Endothelial cell of umbilical vein (primary cell): ENCODE results near the gene VTA1. TPM values are rescaled to one million over a fixed set of nuclear protein-coding genes. Genes with fewer than 3 reads are reported as not detected.

Experiments used
- BruUV-seq: library from RNA; stranded (reverse); fragments of 400-500 nt; replicated peaks from 2 replicates; lab custom pipeline; 2021; lab: Mats Ljungman, UMichigan
- CTCF ChIA-PET: fragments of 300-600, 350-600 bp; sonication (Branson Sonifier 250); formaldehyde crosslinking; loops from one replicate; lab custom pipeline; 2021; ENCODE audit warnings: antibody characterized with exemption, inconsistent platforms; lab: Charles Lee
- POLR2A ChIA-PET: fragments of 300-600, 350-600 bp; sonication (Branson Sonifier 250); formaldehyde crosslinking; loops from one replicate; lab custom pipeline; 2021; ENCODE audit warnings: antibody characterized with exemption, inconsistent platforms; lab: Charles Lee
- DNase-seq: peaks from one replicate; pipeline ENCODE4 v3.0.0-alpha.2; 2011; ENCODE audit warnings: low read depth, low spot score
- FAIRE-seq: peaks from 2 replicates; lab custom pipeline; 2011; peaks lifted over from hg19 to GRCh38; lab: Jason Lieb, UNC
- H2AFZ ChIP-seq: 2 replicates; pipeline ENCODE4 v1.6.0; 2012; ENCODE audit warnings: low read depth, low read length, control low read depth, inconsistent platforms
- H3K27ac ChIP-seq: 2 replicates; pipeline ENCODE4 v1.5.1; 2011; ENCODE audit warnings: low read depth, mild to moderate bottlenecking, control low read depth, low read length, moderate library complexity; ENCODE audit not compliant: insufficient read depth
- H3K27me3 ChIP-seq, 2 experiments: 2 replicates each; pipeline versions ENCODE4 v1.6.0 to v1.6.1; 2011; ENCODE audit warnings: low read length in 2 of 2, mixed read lengths in 1 of 2; ENCODE audit not compliant: control insufficient read depth in 2 of 2, insufficient read depth in 2 of 2
- H3K36me3 ChIP-seq, 2 experiments: 2 replicates in 1 of 2; 3 replicates in 1 of 2; pipeline ENCODE4 v1.5.1; 2011; ENCODE audit warnings: low read length in 2 of 2, mild to moderate bottlenecking in 1 of 2, moderate library complexity in 1 of 2; ENCODE audit not compliant: control insufficient read depth in 2 of 2, insufficient read depth in 2 of 2; ENCODE audit errors: extremely low read depth in 1 of 2
- H3K4me1 ChIP-seq: 3 replicates; pipeline ENCODE4 v1.5.1; 2011; ENCODE audit warnings: mild to moderate bottlenecking, low read length; ENCODE audit not compliant: control insufficient read depth, insufficient read depth; ENCODE audit errors: extremely low read depth
- H3K4me2 ChIP-seq: 2 replicates; pipeline ENCODE4 v1.6.1; 2011; ENCODE audit warnings: low read length, control low read depth, mixed read lengths; ENCODE audit not compliant: insufficient read depth
- H3K4me3 ChIP-seq, 3 experiments: fragments of 200-600 bp in 1 of 3; sonication (generic), shearing (Covaris generic) in 1 of 3; replicated peaks in 1 of 3; 2 replicates each; pipeline ENCODE4 v1.5.1; 2011 to 2016; ENCODE audit warnings: control low read depth in 3 of 3, low read length in 3 of 3, mild to moderate bottlenecking in 2 of 3, inconsistent platforms in 1 of 3, low read depth in 1 of 3, moderate library complexity in 1 of 3; ENCODE audit not compliant: insufficient read depth in 1 of 3
- H3K79me2 ChIP-seq: 2 replicates; pipeline ENCODE4 v1.6.0; 2012; ENCODE audit warnings: low read length, inconsistent platforms; ENCODE audit not compliant: control insufficient read depth, insufficient read depth
- H3K9ac ChIP-seq: replicated peaks from 2 replicates; pipeline ENCODE3; 2011; ENCODE audit warnings: low read length, control low read depth; ENCODE audit not compliant: insufficient read depth; ENCODE audit errors: extremely low read depth
- H3K9me1 ChIP-seq: replicated peaks from 3 replicates; pipeline ENCODE4 v1.6.0; 2011; ENCODE audit warnings: mild to moderate bottlenecking, low read length; ENCODE audit not compliant: control insufficient read depth, insufficient read depth; ENCODE audit errors: extremely low read depth
- H3K9me3 ChIP-seq: replicated peaks from 2 replicates; pipeline ENCODE4 v1.5.1; 2012; ENCODE audit warnings: low read length, inconsistent platforms; ENCODE audit not compliant: control insufficient read depth, insufficient read depth
- H4K20me1 ChIP-seq: replicated peaks from 2 replicates; pipeline ENCODE3; 2011; ENCODE audit warnings: mild to moderate bottlenecking, low read length; ENCODE audit not compliant: control insufficient read depth, insufficient read depth; ENCODE audit errors: extremely low read depth
- EZH2 ChIP-seq: IDR thresholded peaks from 2 replicates; pipeline ENCODE4 v1.6.1; 2012; ENCODE audit warnings: borderline replicate concordance, low read depth, mild to moderate bottlenecking, moderate library complexity, low read length, inconsistent platforms; ENCODE audit not compliant: severe bottlenecking
- FOS ChIP-seq: IDR thresholded peaks from 2 replicates; pipeline ENCODE4 v1.6.1; 2011; ENCODE audit warnings: mild to moderate bottlenecking, low read length, moderate library complexity, borderline replicate concordance; ENCODE audit not compliant: insufficient read depth
- GATA2 ChIP-seq: IDR thresholded peaks from 2 replicates; pipeline ENCODE4 v1.7.0; 2011; ENCODE audit warnings: low read depth, mild to moderate bottlenecking, moderate library complexity, mixed read lengths, low read length; ENCODE audit not compliant: insufficient read length, insufficient read depth
- JUN ChIP-seq: IDR thresholded peaks from 2 replicates; pipeline ENCODE4 v1.6.1; 2011; ENCODE audit warnings: borderline replicate concordance, low read depth; ENCODE audit not compliant: insufficient read length, insufficient read depth
- MYC ChIP-seq: IDR thresholded peaks from one replicate; pipeline ENCODE4 v1.6.1; 2011; ENCODE audit warnings: mild to moderate bottlenecking, low read depth, low read length
- POLR2A ChIP-seq: IDR thresholded peaks from 2 replicates; pipeline ENCODE4 v1.6.1; 2012; ENCODE audit warnings: low read depth, mild to moderate bottlenecking, control low read depth, low read length
- POLR2AphosphoS5 ChIP-seq: IDR thresholded peaks from 2 replicates; pipeline ENCODE4 v1.6.1; 2012; ENCODE audit warnings: low read depth, mild to moderate bottlenecking, control low read depth, low read length, moderate library complexity; ENCODE audit not compliant: insufficient read depth
- dilution Hi-C: fragments of 300-500 bp; cut with MboI; formaldehyde crosslinking; loops from one replicate; pipeline ENCODE4 v1.15.0; 2019; ENCODE audit warnings: low sequenced_read_pairs; ENCODE audit not compliant: extremely low pct_ligation_motif_present
- intact Hi-C: fragments of 100-400 bp; cut with micrococcal nuclease; formaldehyde crosslinking; loops from one replicate; pipeline ENCODE4 v1.10.0; 2022
- polyA plus RNA-seq, 4 experiments: library from polyadenylated mRNA; depleted of rRNA in 3 of 4; stranded (reverse) in 3 of 4; unstranded in 1 of 4; fragments of >200 nt; gene quantifications; 2 replicates each; pipeline versions ENCODE4 v1.2.1 to v1.2.3, GENCODE V29; 2011 to 2012; ENCODE audit warnings: missing spikeins in 1 of 4
- total RNA-seq: library from RNA; stranded (reverse); gene quantifications from 2 replicates; pipeline ENCODE4 v1.2.3, GENCODE V29; 2021
- TF ChIP-seq, protein P1 (sequence below): IDR thresholded peaks from 2 replicates; pipeline ENCODE4 v1.6.1; 2011; ENCODE audit not compliant: insufficient read depth, insufficient read length
- TF ChIP-seq, protein P2 (sequence below), 2 donors: IDR thresholded peaks; 1 replicate in 1 of 2; 2 replicates in 1 of 2; pipeline ENCODE4 v1.5.1; 2011; ENCODE audit warnings: low read length in 2 of 2, mild to moderate bottlenecking in 2 of 2, moderate library complexity in 2 of 2, control low read depth in 1 of 2, inconsistent platforms in 1 of 2, low read depth in 1 of 2; ENCODE audit not compliant: insufficient read depth in 1 of 2; ENCODE audit errors: extremely low read depth in 1 of 2

The VTA1 gene
- total and polyA plus RNA-seq, 2 donors (not counting 3 experiments of a cell fraction or from before 2014, with no cell fraction given): 39.0 to 40.9 TPM

DNA sequence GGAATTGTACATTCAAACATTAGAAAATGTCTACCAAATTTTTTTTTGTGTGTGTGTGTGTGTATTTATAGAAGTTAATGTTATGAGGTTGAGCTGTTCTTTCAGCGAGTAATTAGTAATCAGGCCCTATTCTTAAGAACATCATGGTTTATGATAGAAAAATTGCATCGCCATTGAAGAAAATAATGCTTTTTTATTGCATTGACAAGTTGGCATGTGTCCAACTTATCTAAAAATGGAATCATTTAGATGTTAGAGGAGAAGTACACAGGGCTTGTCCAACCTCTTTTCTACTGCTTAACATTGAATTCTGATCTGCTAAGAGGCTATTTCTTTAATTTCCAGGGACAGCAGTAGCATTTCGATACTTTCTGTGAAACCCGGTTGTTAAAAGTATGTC is 93.1 kb downstream of the VTA1 start:
- Histone ChIP-seq H3K9me1 (no peaks in the 10 kb centered on the region), H3K36me3 (no peaks in the 10 kb centered on the region), H3K9me3 (no peaks in the 10 kb centered on the region), H4K20me1 (no peaks in the 10 kb centered on the region), H3K4me2 (no peak overlapping the region), H2AFZ (no peak overlapping the region), H3K4me1 (no peaks in the 10 kb centered on the region), H3K27me3 (no peaks in the 10 kb centered on the region), H3K79me2 (no peaks in the 10 kb centered on the region), H3K9ac (no peak overlapping the region), H3K4me3 (no peak overlapping the region), H3K27ac (no peak overlapping the region)
- FAIRE-seq: no peak
- TF ChIP-seq, protein P1, sequence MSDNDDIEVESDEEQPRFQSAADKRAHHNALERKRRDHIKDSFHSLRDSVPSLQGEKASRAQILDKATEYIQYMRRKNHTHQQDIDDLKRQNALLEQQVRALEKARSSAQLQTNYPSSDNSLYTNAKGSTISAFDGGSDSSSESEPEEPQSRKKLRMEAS: no peak
- TF ChIP-seq MYC (no peak), POLR2AphosphoS5 (no peak), EZH2 (no peak), POLR2A (no peak), FOS (no peak), GATA2 (no peak), JUN (no peak)
- TF ChIP-seq, protein P2, sequence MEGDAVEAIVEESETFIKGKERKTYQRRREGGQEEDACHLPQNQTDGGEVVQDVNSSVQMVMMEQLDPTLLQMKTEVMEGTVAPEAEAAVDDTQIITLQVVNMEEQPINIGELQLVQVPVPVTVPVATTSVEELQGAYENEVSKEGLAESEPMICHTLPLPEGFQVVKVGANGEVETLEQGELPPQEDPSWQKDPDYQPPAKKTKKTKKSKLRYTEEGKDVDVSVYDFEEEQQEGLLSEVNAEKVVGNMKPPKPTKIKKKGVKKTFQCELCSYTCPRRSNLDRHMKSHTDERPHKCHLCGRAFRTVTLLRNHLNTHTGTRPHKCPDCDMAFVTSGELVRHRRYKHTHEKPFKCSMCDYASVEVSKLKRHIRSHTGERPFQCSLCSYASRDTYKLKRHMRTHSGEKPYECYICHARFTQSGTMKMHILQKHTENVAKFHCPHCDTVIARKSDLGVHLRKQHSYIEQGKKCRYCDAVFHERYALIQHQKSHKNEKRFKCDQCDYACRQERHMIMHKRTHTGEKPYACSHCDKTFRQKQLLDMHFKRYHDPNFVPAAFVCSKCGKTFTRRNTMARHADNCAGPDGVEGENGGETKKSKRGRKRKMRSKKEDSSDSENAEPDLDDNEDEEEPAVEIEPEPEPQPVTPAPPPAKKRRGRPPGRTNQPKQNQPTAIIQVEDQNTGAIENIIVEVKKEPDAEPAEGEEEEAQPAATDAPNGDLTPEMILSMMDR (IDR thresholded peaks at IDR 0.05; ENCODE audit: extremely low read depth in 1 of 2, insufficient read depth in 1 of 2, low read depth in 1 of 2, low read length in 2 of 2): no peak
- intact Hi-C loops: no loop called here
- BruUV-seq: no TSS peak
- POLR2A ChIA-PET: no interaction called here
- dilution Hi-C loops: no loop called here
- CTCF ChIA-PET: no interaction called here
- DNase-seq: no peak
